Stimulated activated CD4-positive, alpha-beta T cell treated with anti-CD3 and anti-CD28 coated beads, Interleukin-15, amount 100 ng/mL, for 1 hour (primary cell): Measurements from ENCODE around the gene TRIM64C.
"Not testable (repeated sequence)": the region's sequence is repeated elsewhere in the genome, so short reads cannot be mapped to it uniquely, and the experiment has no call there.

ENCODE experiments used
- DNase-seq, 2 donors: peaks; one replicate each; pipeline ENCODE4 v3.0.0-alpha.2; 2020; ENCODE audit warnings: low read depth in 1 of 2, low spot score in 1 of 2

TRIM64C gene, protein sequence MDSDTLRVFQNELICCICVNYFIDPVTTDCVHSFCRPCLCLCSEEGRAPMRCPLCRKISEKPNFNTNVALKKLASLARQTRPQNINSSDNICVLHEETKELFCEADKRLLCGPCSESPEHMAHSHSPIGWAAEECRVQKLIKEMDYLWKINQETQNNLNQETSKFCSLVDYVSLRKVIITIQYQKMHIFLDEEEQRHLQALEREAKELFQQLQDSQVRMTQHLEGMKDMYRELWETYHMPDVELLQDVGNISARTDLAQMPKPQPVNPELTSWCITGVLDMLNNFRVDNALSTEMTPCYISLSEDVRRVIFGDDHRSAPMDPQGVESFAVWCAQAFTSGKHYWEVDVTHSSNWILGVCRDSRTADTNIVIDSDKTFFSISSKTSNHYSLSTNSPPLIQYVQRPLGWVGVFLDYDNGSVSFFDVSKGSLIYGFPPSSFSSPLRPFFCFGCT

DNA sequence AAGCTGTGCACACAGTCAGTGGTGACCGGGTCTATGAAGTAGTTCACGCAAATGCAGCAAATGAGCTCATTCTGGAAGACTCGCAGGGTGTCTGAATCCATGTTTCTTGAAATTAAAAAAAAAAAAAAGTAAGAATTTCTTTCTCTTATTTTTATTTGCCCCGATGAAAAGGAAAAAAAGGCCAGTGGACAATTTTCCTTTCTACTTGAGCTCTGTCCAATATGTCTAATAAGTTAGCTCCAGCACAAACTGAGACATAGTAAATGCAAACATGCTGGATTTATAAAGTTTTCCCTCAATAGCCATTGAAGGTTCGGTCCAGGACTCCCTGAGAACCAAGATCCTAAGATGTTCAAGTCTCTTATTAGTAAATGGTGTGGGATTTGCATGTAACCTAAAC is at the start of gene TRIM64C:
Gene TRIM64C (minus strand): TSS at position 101 of the 400 bp plus-strand sequence. CDS start 0 bp downstream, at position 101.
- DNase-seq, result not testable (repeated sequence)

DNA sequence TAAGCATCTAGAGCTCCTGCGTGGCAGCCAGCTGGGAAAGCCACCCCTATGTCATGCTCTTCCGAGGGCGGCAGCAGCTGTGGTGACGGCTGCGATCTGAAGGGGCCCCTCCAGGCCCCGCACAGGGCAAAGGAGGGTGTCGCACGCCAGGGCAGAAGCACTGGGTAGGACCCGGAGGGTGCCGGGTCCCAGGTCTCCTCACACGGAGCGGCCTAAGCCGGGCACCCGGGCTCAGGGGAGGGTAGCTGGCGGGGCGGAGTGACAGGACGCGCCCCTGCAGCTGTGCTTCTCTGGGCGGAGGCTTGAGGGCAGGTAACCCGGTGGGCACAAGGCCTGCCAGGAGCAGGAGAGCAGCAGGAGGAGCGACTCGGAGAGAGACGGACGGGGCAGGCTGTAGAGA is 43.4 kb upstream of the TRIM64C start:
- DNase-seq, result not testable (repeated sequence)

DNA sequence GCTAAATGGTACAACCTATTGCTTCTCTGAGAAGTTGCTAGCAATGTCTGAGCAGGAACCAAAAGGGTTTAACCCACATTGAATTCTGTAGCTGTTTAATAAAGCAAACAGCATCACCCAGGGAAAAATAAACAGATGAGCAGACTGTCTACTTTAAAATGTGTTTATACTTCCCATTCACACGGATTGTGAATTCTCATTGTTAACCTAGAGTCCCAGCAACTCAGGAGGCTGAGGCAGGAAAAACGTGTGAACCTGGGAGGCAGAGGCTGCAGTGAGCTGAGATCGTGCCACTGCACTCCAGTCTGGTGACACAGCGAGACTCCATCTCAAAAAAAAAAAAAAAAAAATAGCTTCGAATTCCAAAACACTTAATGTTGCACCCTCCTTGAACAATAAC is 11.0 kb upstream of the TRIM64C start:
- not testable (repeated sequence) for DNase-seq

DNA sequence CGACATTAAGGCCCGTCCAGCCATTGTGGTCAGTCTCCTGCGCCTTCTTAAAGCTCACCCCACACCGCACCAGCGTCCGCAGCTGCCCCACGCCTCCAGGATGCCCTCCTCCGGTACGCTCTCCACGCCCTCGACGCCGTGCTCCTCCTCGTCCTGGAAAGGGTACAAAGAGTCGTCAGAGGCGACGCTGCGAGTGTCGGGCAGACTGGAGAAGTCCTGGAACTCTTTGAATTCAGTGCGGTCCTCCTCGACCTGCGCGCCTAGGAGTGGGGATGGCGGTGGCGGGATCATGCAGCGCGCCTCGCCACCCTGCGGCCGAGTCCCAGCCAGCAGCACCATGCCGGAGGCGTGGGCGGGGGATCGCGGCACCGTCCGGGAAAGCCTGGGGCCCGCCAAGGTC is 9.1 kb downstream of the TRIM64C start:
- not testable (repeated sequence) for DNase-seq

DNA sequence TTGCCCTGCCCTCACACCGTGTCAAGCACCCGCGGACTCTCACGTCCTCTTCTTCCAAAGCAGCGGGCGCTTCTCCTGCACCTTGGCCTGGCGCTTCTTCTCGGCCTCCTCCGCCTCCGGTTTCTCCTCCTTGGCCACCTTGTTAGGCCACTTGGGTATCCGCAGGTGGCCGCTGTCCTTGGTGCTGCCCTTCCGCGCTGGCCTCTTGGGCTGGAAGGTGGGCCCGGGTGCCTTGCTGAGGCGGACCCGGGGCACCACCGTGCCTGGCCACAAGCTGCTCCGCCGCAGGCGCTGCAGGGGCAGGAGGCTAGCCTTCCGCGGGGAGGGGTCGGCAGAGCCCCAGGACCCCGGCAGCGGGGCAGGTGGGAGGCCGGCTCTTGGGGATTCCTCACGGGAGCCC is 10.7 kb downstream of the TRIM64C start:
- DNase-seq, result not testable (repeated sequence)

DNA sequence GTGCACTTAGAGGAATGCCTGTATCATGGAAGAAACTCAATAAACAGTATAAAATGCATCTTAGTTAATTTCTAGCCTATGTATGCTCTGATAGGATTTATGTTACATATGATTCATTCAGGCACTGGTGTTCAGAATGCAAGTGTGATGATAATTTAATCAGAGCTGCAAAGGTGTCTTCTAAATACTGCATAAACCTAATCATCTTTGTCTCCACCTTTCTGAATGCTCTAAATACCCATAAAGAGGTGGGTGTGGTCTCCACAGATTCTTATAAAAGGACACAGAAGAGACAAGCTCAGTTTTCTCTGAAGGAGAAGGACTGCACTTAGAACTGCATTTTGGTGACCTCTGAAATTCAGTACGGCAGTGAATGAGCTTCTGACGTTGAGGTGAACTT is 30.4 kb downstream of the TRIM64C start, which contains the start of gene TRIM49B:
Gene TRIM49B (plus strand): TSS at position 301 of the 400 bp plus-strand sequence. CDS start 2,777 bp downstream, outside the sequence.
- not testable (repeated sequence) for DNase-seq
